Left colon (tissue), 2 donors: ENCODE data around the gene ATP4B. TPM values are rescaled to one million over a fixed set of nuclear protein-coding genes. Genes with fewer than 3 reads are reported as not detected.

Experiments
- ATAC-seq: fragments of 200-7000 bp; cut with Tn5 transposase; one replicate; pipeline ENCODE4 v1.9.1; 2020; ENCODE audit warnings: mild to moderate bottlenecking, moderate library complexity
- DNase-seq, 2 donors: peaks; one replicate each; pipeline ENCODE4 v3.0.0-alpha.2; 2020
- intact Hi-C, 2 donors: fragments of 100-400 bp; cut with DNase I in 1 of 2; cut with micrococcal nuclease in 1 of 2; formaldehyde crosslinking; loops; one replicate each; pipeline versions ENCODE4 v1.11.2 to v1.14.0; 2022; cut with DNase I, micrococcal nuclease
- long read RNA-seq: library from polyadenylated mRNA; unstranded; transcript quantifications from one replicate; pipeline ENCODE4 v2.0.0, GENCODE V29; 2021
- total RNA-seq, 2 donors: library from RNA; stranded (reverse); fragmentation: NEBNext Ultra II Directional; extraction: Animal tissue kit (Norgen Biotek cat#: 25700); gene quantifications; one replicate each; pipeline ENCODE4 v1.2.1, GENCODE V29; 2021
- donor health status: DM: no; HTN: no; CAD: no.
- donor health status: DM: yes; HTN: yes; CAD: no.

The ATP4B gene
- not detected for total RNA-seq
- long read RNA-seq, result 0 reads

GRCh38 chr13:113657851-113658741, at the start of gene ATP4B:
Gene ATP4B (minus strand): TSS chr13:113658198. CDS start chr13:113658144, 54 bp downstream.
- DNase-seq, result peak in 1 of 2 donors; percentile 3
- ATAC-seq, result no peak
- intact Hi-C loops, result no loop called here

- no peak for ATAC-seq
- peak in 1 of 2 donors; percentile 0 for DNase-seq
- intact Hi-C loops, result no loop called here
Observed at GRCh38 chr13:113672002-113672651, 14.1 kb upstream of the ATP4B start.

GRCh38 chr13:113671066-113672001, 13.3 kb upstream of the ATP4B start:
- ATAC-seq, result no peak
- peak in 1 of 2 donors; percentile 4 for DNase-seq
- intact Hi-C loops, result no loop called here

GRCh38 chr13:113670541-113670940, 12.5 kb upstream of the ATP4B start:
- DNase-seq (peak in 1 of 2 donors; percentile 0), ATAC-seq (no peak)
- intact Hi-C loops, result no loop called here

GRCh38 chr13:113669755-113670341, 11.8 kb upstream of the ATP4B start:
- intact Hi-C loops, result no loop called here
- ATAC-seq, result no peak
- peak in 1 of 2 donors; percentile 1 for DNase-seq

GRCh38 chr13:113669231-113669754, 11.3 kb upstream of the ATP4B start:
- ATAC-seq, result no peak
- peak in 1 of 2 donors; percentile 9 for DNase-seq

GRCh38 chr13:113668491-113668971, 10.5 kb upstream of the ATP4B start:
- ATAC-seq (no peak), DNase-seq (peak in 1 of 2 donors; percentile 2)

More at GRCh38 chr13:113669231-113669754, 11.3 kb upstream of the ATP4B start:
- intact Hi-C loops, result no loop called here

GRCh38 chr13:113667771-113668490, 9.9 kb upstream of the ATP4B start:
- intact Hi-C loops, result no loop called here
- peak in 1 of 2 donors; percentile 3 for DNase-seq
- ATAC-seq, result no peak

More at GRCh38 chr13:113668491-113668971, 10.5 kb upstream of the ATP4B start:
- intact Hi-C loops, result no loop called here

- ATAC-seq (no peak), DNase-seq (peak in 1 of 2 donors; percentile 3)
- intact Hi-C loops, result no loop called here
Observed at GRCh38 chr13:113666951-113667701, 9.1 kb upstream of the ATP4B start, which contains the start of gene GRK1. Gene GRK1 (plus strand): TSS chr13:113667219. CDS start chr13:113667387, 168 bp downstream.

GRCh38 chr13:113666329-113666670, 8.3 kb upstream of the ATP4B start:
- DNase-seq (peak in 1 of 2 donors; percentile 2), ATAC-seq (no peak)
- intact Hi-C loops, result no loop called here

GRCh38 chr13:113665597-113666328, 7.8 kb upstream of the ATP4B start:
- intact Hi-C loops, result no loop called here
- no peak for ATAC-seq
- peak in 1 of 2 donors; percentile 3 for DNase-seq

- intact Hi-C loops, result no loop called here
- DNase-seq (peak in 1 of 2 donors; percentile 9), ATAC-seq (peak; percentile 73)
Observed at GRCh38 chr13:113664751-113665596, 7.0 kb upstream of the ATP4B start.

- intact Hi-C loops, result no loop called here
- ATAC-seq (peak; percentile 84), DNase-seq (peak in 1 of 2 donors; percentile 44)
Observed at GRCh38 chr13:113663934-113664333, 5.9 kb upstream of the ATP4B start.

GRCh38 chr13:113661509-113661908, 3.5 kb upstream of the ATP4B start:
- DNase-seq (no peak), ATAC-seq (no peak)
- intact Hi-C loops, result no loop called here

GRCh38 chr13:113660066-113660465, 2.1 kb upstream of the ATP4B start:
- intact Hi-C loops, result no loop called here
- DNase-seq (peak in 1 of 2 donors; percentile 0), ATAC-seq (no peak)
